Fibroblast of skin of right biceps (primary cell): ENCODE data around the gene MARVELD3.

Experiments
- DNase-seq: peaks from one replicate; pipeline ENCODE4 v3.0.0-alpha.2; 2013

The MARVELD3 gene

DNA sequence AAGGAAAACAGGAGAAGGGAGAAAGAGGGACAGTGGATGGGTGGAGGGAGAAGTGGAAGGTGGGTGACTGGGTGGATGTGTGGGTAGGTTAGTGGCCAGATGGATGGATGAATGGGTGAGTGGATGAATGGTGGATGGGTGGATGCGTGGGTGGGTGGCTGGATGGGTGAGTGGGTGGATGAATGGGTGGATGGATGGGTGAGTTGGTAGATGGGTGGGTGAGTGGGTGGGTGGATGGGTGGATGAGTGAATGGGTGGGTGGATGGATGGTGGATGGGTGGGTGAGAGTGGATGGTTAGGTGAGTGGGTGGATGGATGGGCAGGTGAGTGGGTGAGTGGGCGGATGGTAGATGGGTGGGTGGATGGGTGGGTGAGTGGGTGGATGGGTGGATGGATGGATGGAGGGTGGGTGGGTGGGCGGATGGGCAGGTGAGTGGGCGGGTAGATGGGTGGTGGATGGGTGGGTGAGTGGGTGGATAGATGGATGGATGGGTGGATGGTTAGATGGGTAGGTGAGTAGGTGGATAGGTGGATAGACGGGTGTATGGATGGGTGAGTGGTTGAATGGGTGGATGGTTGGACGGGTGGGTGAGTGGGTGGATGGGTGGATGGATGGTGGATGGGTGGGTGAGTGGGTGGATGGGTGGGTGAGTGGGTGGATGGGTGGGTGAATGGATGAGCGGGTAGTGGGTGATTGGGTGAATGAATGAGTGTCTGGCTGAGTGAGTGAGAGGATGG, 702 bp upstream of the MARVELD3 start:
- DNase-seq, result no peak

DNA sequence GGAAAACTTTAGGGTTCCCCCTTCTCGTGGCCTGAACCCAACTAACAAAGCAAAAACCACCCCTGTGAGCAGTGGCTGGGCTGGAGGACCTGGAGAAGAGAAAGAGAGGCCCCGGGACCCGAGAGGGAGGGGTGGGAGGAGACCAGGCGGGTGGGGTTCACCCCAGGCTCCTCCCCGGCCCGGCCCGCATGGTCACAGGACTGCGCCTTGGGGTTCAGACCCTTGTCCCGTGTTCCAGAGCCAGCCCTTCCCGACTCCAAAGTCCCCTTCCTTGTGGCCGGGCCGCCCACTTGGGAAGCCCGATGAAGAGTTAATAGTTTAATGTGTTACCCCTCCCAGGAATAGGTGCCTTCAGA, 852 bp downstream of the MARVELD3 start:
- no peak for DNase-seq

DNA sequence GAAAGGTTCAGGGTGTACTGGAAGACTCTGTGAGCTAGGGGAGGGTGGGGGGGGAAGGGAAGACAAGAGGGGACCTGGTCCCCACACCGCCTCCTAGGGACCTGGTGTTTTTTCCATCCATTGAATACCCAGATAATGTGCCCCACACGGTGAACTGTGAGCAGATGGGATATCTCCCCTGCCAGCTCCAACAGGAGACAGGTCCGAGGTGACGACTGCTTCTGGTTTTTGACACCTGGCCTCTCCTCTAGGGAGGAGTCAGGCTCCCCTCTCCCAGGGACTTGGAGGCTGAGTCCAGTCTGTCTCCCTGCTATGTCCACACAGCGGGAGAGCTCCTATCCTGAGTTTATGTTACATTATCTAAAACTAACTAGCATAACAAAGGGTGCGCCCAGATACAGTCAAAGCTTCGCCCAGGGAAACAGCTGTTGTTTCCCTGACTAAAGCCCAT, 1.8 kb downstream of the MARVELD3 start:
- no peak for DNase-seq

DNA sequence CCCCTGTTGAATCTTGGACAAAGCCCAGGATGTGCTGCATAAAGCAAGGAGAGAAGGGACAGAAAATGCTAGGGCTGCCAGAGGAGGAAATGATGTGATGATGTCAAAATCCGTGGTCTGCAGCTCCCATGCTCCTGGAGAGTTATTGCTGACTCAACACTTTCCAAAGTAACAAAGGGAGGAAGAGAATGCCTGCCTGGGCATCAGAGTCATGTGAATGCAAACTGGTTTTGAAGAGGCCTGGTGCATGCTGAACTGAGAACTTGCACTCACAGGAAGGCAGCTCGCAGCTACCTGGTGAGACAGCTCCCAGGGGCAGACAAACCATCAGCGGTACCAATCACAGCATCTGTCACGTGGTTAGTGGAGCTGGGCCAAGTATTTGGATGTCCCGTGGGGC, 2.8 kb downstream of the MARVELD3 start:
- peak; percentile 66 for DNase-seq

DNA sequence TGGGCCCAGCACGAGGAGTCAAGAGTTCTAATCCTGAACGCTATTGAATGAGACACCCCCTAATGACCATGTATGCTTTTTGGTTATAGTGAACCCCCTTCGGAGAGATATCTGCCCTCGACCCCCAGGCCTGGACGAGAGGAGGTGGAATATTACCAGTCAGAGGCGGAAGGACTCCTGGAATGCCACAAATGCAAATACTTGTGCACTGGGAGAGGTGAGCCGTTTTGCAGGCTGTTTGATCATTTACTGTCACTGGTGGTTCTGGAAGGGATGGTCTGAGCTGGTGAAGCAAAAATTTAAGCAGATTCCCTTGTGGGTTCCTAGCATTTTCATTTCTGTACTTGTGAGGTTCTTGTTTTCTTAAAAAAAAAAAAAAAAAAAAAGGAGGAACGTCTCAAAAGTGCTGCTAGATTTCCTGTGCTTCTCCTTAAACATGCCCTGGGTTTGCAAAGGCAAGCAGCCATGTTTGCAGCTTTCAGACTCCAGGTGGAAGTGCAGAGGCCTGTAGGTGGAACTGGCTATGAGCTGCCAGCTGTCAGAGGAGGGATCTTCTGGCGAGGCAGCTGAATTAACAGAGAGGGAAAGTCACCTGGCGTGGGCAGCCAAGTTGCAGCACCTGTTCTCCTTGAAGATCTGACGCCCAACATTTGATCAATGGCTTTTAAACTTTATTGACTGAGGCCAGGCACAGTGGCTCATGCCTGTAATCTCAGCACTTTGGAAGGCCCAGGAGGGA, 3.5 kb downstream of the MARVELD3 start:
- no peak for DNase-seq

DNA sequence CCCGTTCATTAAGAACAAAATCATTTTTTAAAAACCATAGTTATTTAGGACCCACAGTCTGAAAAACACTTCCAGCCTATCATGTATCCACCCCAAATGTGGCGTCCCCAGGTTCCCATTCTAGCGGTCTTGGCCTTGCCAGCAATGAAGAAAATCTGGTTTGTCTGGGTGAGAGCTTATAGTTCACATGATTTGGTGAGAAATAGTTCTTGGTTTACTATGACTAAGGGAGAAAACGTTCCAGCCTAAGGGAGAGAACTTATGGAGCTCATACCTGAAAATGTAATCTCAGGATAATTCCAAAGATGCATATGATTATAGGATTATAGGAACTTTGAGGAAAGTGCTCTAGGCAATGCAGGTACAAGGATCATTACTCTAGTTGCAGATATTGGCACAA, 4.8 kb downstream of the MARVELD3 start:
- no peak for DNase-seq

DNA sequence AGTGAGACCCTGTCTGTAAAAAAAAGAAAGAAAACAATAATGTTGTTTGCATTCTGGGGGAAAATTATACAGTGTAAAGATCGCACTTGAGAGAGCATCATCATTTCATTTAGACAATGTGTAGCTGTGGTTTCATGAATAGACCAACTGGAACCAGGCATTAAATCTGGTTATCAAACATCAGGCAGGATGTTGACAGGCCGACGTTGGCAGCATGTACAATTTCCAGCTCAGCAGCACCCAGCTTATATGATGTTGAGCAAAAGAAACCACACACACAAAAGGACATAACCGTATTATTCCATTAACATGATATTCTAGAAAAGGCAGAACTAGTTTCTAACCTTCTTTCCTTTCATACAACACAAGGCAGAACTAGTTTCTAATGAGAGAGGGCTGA, 5.8 kb downstream of the MARVELD3 start:
- no peak for DNase-seq

DNA sequence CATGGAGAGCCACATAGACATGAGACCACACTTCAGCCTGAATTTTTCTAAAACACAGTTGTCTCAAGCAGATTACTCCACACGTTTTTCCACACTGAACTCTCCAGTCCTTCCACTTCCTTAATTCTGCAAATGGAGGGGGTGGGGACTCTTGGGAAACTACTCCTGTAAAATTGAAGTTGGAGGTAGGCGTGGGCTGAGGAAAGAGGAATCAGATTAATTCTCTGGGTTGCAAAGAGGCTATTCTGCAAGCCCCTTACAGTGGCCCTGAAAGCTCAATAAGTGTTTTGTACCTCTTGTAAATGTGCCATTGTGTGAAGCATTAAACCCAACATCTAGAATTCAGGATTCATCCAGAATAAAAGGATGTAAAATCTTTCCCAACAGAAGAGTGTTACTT, 9.6 kb downstream of the MARVELD3 start:
- no peak for DNase-seq

DNA sequence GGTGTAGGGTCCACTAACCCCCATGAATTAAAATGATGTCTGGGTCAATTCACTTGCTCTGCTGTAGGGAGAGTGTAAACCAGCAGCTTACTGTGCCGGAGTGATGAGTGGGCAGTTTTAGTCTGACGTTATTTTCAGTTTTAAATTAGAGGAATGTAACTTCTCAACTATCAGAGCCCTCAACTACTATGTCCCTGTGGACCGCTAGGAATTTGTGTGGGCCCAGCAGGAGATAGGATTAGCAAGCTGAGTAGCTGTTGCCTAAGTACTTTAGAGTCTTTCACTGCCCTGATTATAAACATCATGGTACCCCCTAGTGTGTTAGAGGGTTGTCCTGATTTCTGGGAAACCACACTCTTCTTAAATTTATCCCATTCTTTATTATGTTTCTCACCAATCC, 11.4 kb downstream of the MARVELD3 start:
- DNase-seq, result peak; percentile 83

DNA sequence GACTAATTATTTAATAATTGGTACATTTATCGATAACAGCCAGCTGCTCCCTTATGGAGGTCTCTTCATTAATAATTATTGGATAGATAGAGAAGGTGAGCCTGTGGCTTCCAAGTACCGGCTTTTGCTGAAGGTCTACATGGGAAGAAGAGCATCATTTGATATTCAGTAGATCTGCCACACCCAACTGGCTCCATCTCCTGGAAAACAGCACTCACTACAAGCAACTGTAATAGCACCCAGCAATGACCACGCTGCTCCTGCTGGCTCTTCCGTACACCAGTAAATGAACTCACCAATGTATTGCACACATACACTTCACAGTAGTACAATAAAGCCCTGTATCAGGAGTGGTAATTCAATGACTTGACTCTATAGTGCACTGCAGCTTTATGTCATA, 19.5 kb downstream of the MARVELD3 start:
- peak; percentile 33 for DNase-seq

DNA sequence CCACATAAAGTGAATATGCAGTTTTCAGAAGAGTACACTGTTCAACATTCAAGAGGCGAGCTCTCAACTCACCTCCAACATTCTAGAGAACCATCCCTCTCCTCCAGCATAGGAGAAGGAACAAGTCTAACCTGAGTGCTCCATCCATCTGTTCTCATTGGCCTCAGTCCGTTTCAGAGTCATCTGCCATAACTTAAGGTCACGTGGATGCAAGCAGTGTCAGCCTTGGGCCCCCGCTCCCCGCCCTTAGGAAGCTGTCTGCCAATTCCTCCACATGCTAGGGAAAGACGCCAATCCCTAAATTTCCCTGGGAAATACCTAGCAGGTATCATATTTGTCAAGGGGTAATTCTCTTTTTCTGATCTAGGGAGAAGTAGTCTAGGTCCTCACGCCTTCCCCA, 21.4 kb downstream of the MARVELD3 start:
- DNase-seq, result no peak

DNA sequence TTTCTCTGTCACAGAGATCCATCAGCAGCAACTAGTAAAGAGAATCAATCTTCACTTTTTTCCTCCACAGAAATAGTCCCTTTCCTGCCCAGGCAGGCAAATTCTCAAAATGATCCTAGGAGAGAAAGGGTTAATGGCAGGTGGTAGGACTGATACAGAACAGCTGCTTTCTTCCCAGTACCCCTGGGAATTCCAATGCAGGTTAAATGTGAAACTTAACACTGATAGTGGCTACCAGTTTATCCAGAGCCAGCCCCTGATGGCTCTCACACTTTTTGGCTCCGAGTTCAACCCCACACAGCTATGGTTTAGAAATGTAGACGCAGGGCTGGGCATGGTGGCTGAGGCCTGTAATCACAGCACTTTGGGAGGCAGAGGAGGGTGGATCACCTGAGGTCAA, 22.2 kb downstream of the MARVELD3 start:
- no peak for DNase-seq

DNA sequence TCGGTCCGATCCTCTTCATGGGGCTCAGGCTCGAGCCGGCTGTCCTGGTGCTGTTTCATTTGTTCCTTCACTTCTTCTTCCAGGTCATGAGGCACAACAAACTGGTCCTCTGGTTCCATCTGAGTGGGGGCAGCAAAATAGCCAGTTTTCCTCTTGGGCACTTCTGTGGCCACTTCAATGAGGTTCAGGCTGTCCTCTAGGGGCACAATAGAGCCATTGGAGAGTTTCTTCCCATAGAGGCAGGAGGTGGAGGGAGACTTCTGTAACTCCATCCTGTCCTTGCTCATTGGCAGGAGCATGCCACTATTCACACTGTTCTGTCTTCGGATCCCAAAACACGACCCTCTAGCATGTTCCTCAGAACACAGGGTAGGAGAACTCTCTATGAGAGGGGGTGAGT, 22.9 kb downstream of the MARVELD3 start:
- no peak for DNase-seq

DNA sequence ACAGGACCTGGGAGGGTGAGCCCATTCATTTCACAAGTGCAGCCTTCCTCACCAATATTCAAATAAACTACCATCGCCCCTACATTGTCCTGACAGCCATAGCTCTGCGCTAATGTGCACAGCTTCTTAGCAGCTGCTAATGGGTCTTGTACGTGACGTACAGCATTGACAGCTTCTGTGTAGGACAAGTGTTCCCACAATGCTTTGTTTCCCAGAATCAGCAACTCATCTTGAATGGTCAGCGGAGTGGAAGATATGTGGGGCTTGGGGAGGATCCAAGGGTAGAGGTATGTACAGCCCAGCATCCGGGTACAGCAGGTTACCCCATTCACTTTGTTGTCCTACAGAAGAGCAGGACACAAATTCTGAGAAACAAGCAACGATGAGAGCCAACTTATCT, 23.7 kb downstream of the MARVELD3 start:
- DNase-seq, result no peak

DNA sequence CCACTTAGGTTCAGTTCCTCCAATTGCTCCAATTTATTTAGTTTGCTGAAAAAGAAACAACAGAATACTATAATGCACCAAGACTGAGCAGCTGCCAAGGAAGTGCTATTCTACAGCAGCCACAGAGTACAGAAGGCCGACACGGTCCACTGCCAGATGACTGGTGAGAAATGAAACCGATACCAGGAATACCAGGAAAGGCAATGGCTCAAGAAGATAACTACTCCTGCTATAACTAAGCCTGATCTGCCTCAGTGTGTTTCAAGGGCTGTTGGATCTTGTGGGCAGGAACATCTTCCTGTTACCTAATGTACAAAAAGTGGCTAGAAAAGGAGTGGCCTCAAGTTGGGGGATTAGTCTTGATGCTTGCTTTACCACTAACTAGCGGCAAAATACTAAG, 32.8 kb downstream of the MARVELD3 start:
- DNase-seq, result no peak

DNA sequence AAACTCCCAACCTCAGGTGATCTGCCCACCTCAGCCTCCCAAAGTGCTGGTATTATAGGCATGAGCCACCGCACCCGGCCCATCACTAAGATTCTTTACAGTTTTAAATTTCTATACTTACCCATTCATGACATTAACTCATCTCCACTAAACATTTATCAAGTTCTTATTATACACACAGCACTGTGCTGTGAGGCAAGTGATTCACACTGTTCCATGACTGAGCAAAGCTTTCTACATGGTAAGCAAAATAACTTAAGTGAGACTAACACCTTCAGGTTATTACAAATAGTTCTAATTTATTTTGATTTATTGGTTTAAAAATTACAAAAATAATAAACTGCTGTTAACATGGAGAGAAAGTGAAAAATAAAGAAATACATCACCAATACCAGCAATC, 33.5 kb downstream of the MARVELD3 start:
- DNase-seq, result no peak

DNA sequence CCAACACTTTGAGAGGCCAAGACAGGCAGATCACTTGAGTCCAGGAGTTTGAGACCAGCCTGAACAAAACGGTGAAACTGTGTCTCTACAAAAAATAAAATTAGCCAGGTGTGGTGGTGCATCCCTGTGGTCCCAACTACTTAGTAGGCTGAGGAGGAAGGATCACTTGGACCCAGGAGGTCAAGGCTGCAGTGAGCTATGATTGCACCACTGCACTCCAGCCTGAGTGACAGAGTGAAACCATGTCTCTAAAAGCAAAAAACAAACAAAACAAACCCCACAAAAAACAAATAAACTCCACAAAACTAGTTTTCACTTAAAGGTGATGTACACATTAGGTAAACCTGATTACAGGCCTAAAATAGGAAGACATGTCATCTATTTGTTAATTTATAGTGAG, 40.3 kb downstream of the MARVELD3 start:
- DNase-seq, result no peak

DNA sequence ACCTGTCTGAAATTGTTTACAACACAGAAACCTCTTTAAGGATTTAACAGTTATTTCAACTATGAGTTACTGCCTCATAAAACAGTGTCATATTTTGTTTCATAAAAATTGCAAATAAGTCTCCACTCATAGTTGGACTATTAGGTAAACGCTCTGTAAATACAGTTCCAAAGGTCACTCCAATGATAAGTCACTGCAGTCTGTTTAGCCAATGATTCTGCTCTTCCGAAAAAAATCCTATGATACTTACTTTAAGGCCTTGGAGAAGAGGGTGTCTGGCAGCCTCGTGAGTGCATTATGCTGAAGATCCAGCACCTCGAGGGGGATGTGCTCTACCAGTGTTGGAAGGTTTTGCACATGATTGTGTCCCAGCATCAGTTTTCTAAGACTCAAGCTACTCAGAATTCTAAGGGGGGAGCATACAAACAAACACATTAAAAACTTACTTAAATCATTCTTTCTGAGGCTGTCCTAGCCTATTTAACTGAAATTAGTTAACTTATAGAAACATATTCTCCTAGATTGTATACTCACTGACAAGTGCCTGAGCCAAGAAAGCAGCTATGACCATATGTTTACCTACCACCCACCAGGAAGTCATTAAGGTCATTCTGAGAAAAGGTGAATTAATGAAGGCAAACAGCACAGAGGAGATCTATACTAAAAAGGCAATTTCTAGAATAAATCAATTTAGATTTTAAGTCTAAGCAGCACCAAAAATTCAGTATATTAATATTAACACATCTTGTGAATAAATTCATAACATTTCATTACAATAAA, 41.1 kb downstream of the MARVELD3 start:
- DNase-seq, result no peak

DNA sequence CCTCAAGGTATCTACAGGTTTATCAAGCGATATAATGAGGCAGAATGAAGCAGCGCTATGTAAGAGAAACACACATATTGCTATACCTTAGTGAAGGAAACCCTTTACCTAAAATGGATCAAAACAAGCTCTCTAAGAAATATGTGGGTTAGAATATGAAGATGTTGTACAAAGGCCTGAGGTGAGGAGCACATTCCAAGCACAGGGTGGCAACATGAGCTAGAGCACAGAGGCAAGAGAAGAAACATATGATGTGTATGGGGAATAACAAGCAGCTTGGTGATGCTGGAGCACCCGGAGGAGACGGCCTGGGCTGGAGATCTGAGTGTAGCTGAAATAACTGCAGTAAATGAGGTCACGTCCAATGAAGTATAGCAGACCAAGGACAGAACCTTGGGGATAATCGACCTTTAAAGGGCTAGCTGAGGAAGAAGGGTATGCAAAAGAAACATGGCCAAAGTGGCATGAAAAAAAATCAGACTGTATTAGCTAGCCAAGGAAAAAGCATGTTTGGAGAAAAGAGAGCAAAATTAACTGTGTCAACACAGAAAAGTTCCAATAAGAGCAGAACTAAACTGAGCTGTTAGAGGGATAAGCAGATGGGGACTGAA, 44.0 kb downstream of the MARVELD3 start:
- no peak for DNase-seq

DNA sequence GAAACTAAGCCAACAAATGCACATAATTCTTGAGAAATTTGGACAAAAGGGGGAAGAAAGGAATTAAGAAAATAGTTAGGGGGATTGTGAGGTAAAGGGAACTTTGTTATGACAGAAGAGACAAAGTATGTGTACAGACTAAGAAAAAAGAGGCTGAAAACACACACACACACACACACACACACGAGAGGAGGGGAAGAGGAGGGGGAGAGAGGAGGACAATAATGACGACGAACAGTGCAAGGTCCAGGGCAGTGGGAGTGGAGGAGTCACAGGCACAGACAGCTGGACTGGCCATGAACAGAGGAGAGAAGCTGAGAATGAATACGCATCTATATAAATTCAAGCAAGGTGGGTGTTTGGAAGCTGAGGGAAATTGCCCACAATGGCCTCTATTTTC, 44.6 kb downstream of the MARVELD3 start:
- no peak for DNase-seq

DNA sequence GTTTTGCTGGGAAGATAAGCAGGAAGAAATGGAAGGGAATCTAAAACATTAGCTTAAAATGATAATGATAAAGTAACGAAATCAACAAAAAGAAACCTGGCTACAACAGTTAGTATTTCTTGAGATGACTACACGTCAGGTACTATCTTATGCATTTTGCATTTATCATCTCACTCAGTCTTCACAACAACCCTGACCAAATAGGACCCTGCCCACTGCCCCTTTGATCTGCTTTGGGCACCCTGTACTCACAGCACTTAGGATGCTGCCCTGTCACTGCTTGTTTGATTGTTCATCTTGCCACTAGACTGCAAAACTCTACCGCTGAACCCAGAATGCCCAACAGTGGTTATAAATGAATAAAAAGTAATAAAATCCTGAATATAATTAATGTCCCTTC, 45.2 kb downstream of the MARVELD3 start:
- no peak for DNase-seq

DNA sequence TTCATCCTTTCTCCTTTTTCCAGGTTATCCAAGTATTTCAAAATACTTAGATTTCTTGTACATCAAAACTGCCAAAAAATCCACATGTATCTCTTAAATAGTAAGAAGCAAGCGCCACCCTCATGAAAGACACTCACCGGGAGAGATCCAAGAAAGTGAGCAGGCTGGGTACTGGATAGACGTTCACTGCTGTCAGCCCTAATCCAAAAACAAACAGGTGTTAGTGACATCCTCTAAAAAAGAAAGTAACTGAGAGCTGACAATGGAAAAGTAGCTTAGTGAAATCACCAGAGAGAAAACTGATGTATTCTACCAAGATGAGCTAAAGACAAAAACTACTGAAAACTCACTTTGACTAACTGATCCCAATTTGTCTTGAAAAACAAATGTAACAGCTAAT, 46.1 kb downstream of the MARVELD3 start:
- no peak for DNase-seq

DNA sequence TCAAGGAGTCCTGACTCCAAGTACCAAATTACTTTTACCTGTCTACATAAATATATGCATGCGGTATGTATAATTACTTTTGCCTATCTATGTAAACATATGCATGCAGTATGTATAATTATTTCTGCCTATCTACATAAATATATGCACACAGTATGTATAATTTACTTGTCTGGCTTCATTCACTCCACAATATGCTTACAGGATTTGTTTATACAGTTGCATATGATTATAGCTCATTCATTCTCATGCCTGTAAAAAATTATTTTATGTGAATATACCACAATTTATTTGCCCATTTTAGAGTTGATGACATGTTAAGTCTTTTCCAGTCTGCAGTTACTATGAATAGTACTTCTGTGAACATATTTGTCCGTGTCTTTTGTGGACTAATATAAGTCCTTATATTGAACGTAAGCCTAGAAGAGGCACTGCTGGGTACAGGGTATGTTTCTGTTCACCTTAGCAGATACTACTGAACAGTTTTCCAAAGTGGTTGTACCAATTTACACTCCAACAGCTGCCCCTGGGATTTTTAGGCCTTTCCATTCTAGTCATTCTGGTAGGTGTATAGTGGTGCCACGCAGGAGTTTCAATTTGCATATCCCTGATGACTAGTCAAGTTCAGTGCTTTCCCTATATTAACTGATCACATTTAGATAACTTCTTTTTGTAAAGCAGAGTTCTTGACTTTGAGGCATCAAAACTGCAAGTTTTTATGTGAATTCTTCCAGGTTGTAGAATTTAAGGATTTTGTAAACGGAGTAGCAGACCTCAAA, 47.0 kb downstream of the MARVELD3 start:
- no peak for DNase-seq
